CD4-positive, alpha-beta T cell treated with Interleukin-2 at 100 ng/mL for 4 hours (primary cell): ENCODE measurements around the gene COL11A2.

Experiments
- DNase-seq: peaks from one replicate; pipeline ENCODE4 v3.0.0-alpha.2; 2020; ENCODE audit warnings: low spot score

The COL11A2 gene

GRCh38 chr6:33192671-33193602 lies 670 bp upstream of the COL11A2 start:
- DNase-seq: no peak

GRCh38 chr6:33191383-33192104 lies 723 bp downstream of the COL11A2 start:
- no peak for DNase-seq

- no peak for DNase-seq
Observed at GRCh38 chr6:33190504-33191107, 1.7 kb downstream of the COL11A2 start.

GRCh38 chr6:33189625-33190448 lies 2.4 kb downstream of the COL11A2 start:
- no peak for DNase-seq

- DNase-seq: no peak
Observed at GRCh38 chr6:33189164-33189563, 3.1 kb downstream of the COL11A2 start.

- no peak for DNase-seq
Observed at GRCh38 chr6:33187809-33188208, 4.5 kb downstream of the COL11A2 start.

- DNase-seq: no peak
Observed at GRCh38 chr6:33185654-33186187, 6.5 kb downstream of the COL11A2 start.

GRCh38 chr6:33185190-33185589 lies 7.1 kb downstream of the COL11A2 start:
- no peak for DNase-seq

- no peak for DNase-seq
Observed at GRCh38 chr6:33183071-33183683, 9.1 kb downstream of the COL11A2 start.

GRCh38 chr6:33181141-33181540 lies 11.1 kb downstream of the COL11A2 start:
- DNase-seq: no peak

- no peak for DNase-seq
Observed at GRCh38 chr6:33178755-33179475, 13.4 kb downstream of the COL11A2 start.

GRCh38 chr6:33177552-33178446 lies 14.5 kb downstream of the COL11A2 start:
- DNase-seq: no peak

- DNase-seq: no peak
Observed at GRCh38 chr6:33176906-33177305, 15.4 kb downstream of the COL11A2 start.

- no peak for DNase-seq
Observed at GRCh38 chr6:33175436-33176069, 16.7 kb downstream of the COL11A2 start.

- no peak for DNase-seq
Observed at GRCh38 chr6:33174784-33175183, 17.5 kb downstream of the COL11A2 start.

GRCh38 chr6:33173535-33174180 lies 18.6 kb downstream of the COL11A2 start:
- no peak for DNase-seq

GRCh38 chr6:33172688-33173534 lies 19.4 kb downstream of the COL11A2 start:
- no peak for DNase-seq
